GM21723 (cell line): Measurements from ENCODE around the gene PCDHGA12.
"Not testable (repeated sequence)": the region's sequence is repeated elsewhere in the genome, so short reads cannot be mapped to it uniquely, and the experiment has no call there.

Experiments
- ATAC-seq: cut with Tn5 transposase; IDR thresholded peaks from one replicate; pipeline ENCODE4 v1.9.1; 2021; ENCODE audit warnings: mild to moderate bottlenecking, moderate library complexity; ENCODE audit not compliant: unreplicated experiment

Gene PCDHGA12

GRCh38 chr5:141430332-141431113, at the start of gene PCDHGA12:
Gene PCDHGA12 (plus strand): TSS chr5:141430507. CDS start chr5:141430760, 253 bp downstream.
- peak; percentile 89 for ATAC-seq

GRCh38 chr5:141382469-141383294, 47.6 kb upstream of the PCDHGA12 start, which contains the start of gene PCDHGA7:
Gene PCDHGA7 (plus strand): TSS chr5:141382742. CDS start chr5:141382900, 158 bp downstream.
- no peak for ATAC-seq

GRCh38 chr5:141383345-141383744, 47.0 kb upstream of the PCDHGA12 start:
- no peak for ATAC-seq

- ATAC-seq: no peak
Measured at GRCh38 chr5:141384471-141385267, 45.6 kb upstream of the PCDHGA12 start.

GRCh38 chr5:141387557-141388311, 42.6 kb upstream of the PCDHGA12 start, which contains the start of gene PCDHGB4:
Gene PCDHGB4 (plus strand): TSS chr5:141387698. CDS start chr5:141387885, 187 bp downstream.
- ATAC-seq: not testable (repeated sequence)

GRCh38 chr5:141388661-141389060, 41.6 kb upstream of the PCDHGA12 start:
- no peak for ATAC-seq

GRCh38 chr5:141389153-141390042, 40.9 kb upstream of the PCDHGA12 start:
- no peak for ATAC-seq

GRCh38 chr5:141392429-141393198, 37.7 kb upstream of the PCDHGA12 start, which contains the start of gene PCDHGA8:
Gene PCDHGA8 (plus strand): TSS chr5:141392633. CDS start chr5:141392814, 181 bp downstream.
- ATAC-seq: no peak

- no peak for ATAC-seq
Measured at GRCh38 chr5:141393267-141393666, 37.0 kb upstream of the PCDHGA12 start.

GRCh38 chr5:141394401-141395187, 35.7 kb upstream of the PCDHGA12 start:
- ATAC-seq: not testable (repeated sequence)

- ATAC-seq: peak; percentile 99
Measured at GRCh38 chr5:141397756-141398551, 32.4 kb upstream of the PCDHGA12 start, which contains the start of gene PCDHGB5. Gene PCDHGB5 (plus strand): TSS chr5:141397947. CDS start chr5:141398128, 181 bp downstream.

GRCh38 chr5:141398608-141399007, 31.7 kb upstream of the PCDHGA12 start:
- ATAC-seq: no peak

- ATAC-seq: no peak
Measured at GRCh38 chr5:141399555-141400258, 30.6 kb upstream of the PCDHGA12 start.

GRCh38 chr5:141402553-141403243, 27.6 kb upstream of the PCDHGA12 start, which contains the start of gene PCDHGA9:
Gene PCDHGA9 (plus strand): TSS chr5:141402778. CDS start chr5:141402953, 175 bp downstream.
- ATAC-seq: no peak

GRCh38 chr5:141403387-141403786, 26.9 kb upstream of the PCDHGA12 start:
- no peak for ATAC-seq
